ENCODE results near the gene CRYZL1.

The CRYZL1 gene

DNA sequence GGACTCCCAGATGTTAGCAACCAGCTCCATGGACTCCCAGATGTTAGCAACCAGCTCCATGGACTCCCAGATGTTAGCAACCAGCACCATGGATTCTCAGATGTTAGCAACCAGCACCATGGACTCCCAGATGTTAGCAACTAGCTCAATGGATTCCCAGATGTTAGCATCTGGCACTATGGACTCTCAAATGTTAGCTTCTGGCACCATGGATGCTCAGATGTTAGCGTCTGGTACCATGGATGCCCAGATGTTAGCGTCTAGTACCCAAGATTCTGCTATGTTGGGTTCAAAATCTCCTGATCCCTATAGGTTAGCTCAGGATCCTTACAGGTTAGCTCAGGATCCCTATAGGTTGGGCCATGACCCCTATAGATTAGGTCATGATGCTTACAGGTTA lies 89.9 kb downstream of the CRYZL1 start:
- intact Hi-C loops (cut with DNase I), result loop anchor here (10.0 kb wide), 1 partner anchor 53 kb away; no protein-coding TSS in a partner anchor

DNA sequence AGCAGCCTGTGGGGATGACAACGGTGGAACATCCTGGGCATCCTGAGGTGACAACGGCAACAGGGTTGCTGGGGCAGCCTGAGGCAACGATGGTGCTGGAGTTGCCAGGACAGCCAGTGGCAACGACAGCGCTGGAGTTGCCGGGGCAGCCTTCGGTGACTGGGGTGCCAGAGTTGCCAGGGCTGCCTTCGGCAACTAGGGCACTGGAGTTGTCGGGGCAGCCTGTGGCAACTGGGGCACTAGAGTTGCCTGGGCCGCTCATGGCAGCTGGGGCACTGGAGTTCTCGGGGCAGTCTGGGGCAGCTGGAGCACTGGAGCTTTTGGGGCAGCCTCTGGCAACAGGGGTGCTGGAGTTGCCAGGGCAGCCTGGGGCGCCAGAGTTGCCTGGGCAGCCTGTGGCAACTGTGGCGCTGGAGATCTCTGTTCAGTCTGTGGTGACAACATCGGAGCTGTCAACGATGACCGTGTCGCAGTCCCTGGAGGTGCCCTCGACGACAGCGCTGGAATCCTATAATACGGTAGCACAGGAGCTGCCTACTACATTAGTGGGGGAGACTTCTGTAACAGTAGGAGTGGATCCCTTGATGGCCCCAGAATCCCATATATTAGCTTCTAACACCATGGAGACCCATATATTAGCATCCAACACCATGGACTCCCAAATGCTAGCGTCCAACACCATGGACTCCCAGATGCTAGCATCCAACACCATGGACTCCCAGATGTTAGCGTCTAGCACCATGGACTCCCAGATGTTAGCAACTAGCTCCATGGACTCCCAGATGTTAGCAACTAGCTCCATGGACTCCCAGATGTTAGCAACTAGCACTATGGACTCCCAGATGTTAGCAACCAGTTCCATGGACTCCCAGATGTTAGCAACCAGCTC lies 90.5 kb downstream of the CRYZL1 start:
- DNase-seq, result no peak
- intact Hi-C loops (cut with DNase I), result loop anchor here (10.0 kb wide), 1 partner anchor 54 kb away; no protein-coding TSS in a partner anchor

More for the DNA sequence above, 89.9 kb downstream of the CRYZL1 start:
- DNase-seq, result no peak

DNA sequence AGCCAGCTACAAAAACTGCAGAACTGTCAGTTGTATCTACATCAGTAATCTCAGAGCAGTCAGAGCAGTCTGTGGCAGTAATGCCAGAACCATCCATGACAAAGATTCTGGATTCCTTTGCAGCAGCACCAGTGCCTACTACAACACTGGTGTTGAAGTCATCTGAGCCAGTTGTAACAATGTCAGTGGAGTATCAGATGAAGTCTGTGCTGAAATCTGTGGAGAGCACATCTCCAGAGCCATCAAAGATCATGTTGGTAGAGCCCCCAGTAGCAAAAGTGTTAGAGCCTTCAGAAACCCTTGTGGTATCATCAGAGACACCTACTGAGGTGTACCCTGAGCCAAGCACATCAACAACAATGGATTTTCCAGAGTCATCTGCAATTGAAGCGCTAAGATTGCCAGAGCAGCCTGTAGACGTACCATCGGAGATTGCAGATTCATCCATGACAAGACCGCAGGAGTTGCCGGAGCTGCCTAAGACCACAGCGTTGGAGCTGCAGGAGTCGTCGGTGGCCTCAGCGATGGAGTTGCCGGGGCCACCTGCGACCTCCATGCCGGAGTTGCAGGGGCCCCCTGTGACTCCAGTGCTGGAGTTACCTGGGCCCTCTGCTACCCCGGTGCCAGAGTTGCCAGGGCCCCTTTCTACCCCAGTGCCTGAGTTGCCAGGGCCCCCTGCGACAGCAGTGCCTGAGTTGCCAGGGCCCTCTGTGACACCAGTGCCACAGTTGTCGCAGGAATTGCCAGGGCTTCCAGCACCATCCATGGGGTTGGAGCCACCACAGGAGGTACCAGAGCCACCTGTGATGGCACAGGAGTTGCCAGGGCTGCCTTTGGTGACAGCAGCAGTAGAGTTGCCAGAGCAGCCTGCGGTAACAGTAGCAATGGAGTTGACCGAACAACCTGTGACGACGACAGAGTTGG lies 91.4 kb downstream of the CRYZL1 start:
- no peak for DNase-seq
- intact Hi-C loops (cut with DNase I), result loop anchor here (10.0 kb wide), 1 partner anchor 55 kb away; no protein-coding TSS in a partner anchor

DNA sequence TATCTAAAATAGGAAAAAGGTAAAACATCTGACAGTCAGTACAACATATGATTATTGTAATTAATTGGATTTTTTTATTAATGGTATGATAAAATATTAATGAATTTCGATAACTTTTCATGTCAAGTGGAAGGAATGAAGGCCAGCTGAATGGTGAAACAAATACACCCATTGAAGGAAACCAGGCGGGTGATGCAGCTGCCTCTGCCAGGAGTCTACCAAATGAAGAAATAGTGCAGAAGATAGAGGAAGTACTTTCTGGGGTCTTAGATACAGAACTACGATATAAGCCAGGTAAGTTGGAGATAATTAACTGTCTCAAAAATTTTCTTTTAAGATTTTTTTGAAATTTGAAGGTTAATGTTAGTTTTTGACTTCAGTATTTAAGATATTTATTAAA lies 95.5 kb downstream of the CRYZL1 start:
- no peak for DNase-seq
- intact Hi-C loops (cut with DNase I), result no loop called here

DNA sequence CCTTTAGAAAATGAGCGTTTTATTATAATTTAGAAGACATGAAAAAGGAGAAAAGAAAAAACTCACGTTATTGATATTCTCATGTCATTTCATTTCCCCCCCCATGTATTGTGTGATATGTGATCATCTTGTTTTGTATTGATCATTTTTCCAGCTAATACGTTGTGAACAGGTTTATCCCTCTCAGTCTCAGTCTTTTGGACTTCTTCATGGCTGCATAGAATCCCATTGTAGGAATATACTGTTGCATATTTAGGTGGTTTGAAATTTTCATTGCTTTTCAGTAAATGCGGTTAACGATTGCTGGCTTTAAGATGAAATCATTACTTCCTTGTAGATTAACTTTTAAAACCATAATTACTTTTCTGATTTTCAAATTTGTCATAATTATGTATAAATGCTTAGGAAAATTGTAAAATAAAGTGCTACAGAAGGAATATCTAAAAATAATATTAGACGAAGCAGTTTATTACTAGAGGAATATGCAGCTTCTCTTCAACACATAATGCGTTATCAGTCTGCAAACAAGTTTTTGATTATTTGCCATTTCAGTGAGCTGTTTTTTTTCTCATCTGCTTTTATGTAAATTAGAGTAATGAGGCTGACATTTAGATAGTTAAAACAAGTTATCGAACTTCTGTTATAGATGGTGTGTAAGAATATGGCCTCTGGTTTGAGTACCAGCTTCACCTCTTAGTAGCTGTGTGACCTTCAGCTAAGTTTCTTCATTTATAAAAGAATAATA lies 96.9 kb downstream of the CRYZL1 start:
- DNase-seq, result no peak
- intact Hi-C loops (cut with DNase I), result loop anchor here (5.0 kb wide), 2 partner anchors 62 to 98 kb away; partner anchors contain the start of genes CRYZL1 and ITSN1

DNA sequence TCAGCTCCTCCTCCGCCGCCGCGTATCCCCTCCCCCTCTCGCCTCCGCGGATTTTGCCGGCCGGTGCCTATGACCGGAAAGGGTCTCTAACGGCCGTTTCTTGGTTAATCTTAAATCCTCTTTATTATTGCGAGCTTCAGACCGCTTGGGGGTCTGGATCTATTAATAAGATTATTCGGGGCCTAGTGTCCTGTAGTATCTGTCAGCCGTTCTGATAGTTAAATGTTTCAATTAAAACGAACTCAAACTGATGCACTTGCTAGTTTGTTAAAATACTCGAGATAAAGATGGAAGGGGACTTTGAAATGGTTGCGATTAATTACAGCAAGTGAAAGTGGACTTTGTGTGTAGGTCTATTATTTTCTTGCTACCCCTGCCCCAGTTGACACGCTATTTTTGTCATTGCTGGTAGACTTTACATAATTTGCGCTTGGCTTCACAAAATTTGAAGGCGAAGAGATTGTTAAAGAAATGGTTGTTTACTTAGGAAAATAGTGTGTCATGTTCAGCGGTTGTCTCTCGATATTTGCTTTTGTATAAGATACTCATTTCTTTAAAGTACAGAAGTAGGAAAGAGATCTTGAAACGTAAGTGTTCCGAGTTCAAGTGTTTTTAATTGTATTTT lies 97.9 kb downstream of the CRYZL1 start:
- DNase-seq, result peak in 20 of 42 donors; percentile 22 to 80 (median 71)
- intact Hi-C loops (cut with DNase I), result loop anchor here (5.0 kb wide), 2 partner anchors 61 to 99 kb away; partner anchors contain the start of genes CRYZL1 and ITSN1

DNA sequence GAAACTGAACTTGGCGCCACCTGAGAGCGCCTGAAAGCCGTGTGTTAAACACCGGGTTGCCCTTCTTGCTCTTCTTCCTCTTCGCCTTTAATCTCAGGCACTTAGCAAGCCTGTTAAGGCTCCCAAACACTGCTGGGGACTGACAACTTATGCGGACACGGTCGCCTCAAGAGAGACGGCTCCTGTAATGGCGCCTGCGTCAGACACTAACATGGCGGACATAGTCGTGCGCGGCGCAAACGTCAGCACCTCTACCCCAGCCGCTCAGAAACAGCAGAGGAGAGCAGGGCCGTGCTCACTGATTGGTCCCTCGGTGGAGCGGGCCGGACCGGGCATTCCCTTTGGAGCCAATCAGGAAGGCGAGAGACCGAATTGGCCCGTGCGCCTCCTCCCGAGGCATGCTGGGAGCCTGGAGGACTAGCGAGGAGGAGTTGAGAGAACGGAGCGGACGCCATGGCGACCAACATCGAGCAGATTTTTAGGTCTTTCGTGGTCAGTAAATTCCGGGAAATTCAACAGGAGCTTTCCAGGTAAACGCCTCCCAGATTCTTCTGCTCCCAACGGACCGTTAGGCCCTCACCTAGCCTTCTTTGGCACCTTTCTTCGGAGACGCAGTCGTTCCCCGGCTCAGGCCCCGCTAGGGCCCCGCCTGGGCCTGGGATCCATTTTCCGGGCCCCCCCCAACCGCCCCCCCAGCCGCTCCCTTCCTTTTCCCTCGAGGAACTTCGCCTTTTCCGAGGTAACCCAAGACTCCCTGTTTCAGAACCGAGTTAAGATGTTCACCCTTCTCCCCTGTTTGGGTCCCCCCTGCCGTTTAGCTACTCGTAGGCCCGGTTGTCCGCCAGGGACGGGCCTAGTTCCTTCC lies 98.7 kb downstream of the CRYZL1 start, which contains the start of gene SON:
Gene SON, plus strand, starts transcription at position 399 of the 865 bp plus-strand sequence. Its CDS starts 55 bp downstream, at position 454.
- intact Hi-C loops (cut with DNase I), result loop anchor here (5.0 kb wide), 2 partner anchors 61 to 99 kb away; partner anchors contain the start of genes CRYZL1 and ITSN1
- DNase-seq, result peak; percentile 98 to 100 (median 100)

DNA sequence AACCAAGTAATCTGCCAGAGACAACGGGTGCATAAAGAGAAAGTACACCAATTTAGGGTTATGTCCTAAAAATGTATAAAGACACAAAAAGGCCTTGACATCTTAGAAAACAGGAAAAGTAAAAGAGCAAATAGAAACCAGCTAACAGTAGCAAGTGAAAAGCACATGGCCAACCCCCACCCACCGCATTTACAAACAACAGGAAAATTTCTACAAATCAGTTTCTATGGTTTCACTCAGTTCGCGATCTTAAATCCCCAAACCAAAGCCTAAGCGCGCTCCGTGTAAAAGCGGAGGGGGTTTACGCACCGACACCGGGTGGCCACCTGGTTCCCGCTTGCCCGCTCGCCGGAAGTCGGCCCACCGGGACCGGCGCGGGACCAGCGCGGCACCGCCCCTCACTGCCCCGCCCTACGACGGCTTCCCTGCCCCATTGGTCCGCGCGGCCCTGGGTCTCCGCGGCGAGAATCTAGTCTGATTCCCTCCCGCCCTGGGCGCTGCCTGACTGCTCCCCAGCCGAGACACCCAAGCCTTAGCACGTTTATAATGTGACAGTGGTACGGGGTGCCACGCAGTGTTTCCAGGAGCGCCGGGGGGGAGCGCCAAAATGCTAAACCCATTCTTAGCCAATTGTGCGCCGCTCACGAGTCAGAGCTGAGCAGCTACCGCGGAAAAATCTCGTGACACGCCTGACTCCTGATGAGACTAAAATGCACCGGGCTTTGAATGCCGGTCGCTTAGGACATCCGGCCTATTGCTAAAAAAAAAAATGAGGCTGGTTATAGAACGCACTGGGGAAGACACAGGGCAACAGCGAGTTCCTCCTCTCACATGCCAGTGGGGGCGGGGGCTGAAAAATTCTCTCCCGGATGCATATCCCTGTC lies 99.5 kb downstream of the CRYZL1 start, which contains the start of gene GART:
Gene GART, minus strand, starts transcription at position 362 of the 884 bp plus-strand sequence. CDS start 2,802 bp downstream, outside the sequence.
- DNase-seq, result peak; percentile 52 to 93 (median 84)
- intact Hi-C loops (cut with DNase I), result loop anchor here (5.0 kb wide), 2 partner anchors 60 to 100 kb away; partner anchors contain the start of genes CRYZL1 and ITSN1

DNA sequence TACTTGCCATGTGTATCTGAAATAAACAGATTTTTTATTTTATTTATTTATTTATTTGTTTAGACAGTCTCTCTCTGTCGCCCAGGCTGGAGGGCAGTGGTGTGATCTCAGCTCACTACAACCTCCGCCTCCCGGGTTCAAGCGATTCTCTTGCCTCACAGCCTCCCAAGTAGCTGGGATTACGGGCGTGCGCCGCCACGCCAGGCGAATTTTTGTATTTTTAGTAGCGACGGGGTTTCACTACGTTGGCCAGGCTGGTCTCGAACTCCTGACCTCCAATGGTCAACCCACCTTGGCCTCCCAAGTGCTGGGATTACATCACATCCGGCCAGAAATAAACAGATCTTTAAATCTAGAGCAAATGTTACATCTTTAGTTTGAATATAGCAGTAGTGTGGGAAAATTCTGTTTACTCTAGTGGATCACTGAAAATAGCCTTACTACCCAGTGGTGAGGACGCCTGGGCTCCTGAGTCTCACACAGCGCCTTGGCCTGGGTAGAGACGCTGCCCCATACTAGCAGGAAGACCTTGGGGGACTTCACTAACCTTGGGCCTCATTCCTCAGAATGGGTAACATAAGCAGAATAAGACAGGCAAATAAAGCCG lies 100.3 kb downstream of the CRYZL1 start:
- intact Hi-C loops (cut with DNase I), result loop anchor here (5.0 kb wide), 2 partner anchors 59 to 101 kb away; partner anchors contain the start of genes CRYZL1 and ITSN1
- DNase-seq, result no peak

DNA sequence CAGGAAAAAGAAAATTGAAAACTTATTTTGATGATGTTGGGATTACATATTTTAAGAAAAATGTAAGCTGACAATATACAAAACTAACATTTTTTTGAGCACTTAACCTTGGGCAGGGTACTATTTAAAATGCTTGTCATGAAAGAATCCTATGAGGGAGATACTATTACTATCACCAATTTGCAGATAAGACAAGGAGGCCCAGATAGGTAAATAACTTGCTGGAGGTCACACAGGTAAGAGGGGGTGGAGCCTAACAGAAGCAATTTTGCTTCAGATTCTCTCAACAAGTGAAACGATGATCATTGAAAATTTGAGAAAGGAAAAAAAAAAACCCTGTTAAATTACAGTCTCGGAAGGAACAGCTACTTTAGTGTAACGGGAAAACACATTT lies 100.8 kb downstream of the CRYZL1 start:
- intact Hi-C loops (cut with DNase I), result loop anchor here (5.0 kb wide), 2 partner anchors 58 to 102 kb away; partner anchors contain the start of genes CRYZL1 and ITSN1

DNA sequence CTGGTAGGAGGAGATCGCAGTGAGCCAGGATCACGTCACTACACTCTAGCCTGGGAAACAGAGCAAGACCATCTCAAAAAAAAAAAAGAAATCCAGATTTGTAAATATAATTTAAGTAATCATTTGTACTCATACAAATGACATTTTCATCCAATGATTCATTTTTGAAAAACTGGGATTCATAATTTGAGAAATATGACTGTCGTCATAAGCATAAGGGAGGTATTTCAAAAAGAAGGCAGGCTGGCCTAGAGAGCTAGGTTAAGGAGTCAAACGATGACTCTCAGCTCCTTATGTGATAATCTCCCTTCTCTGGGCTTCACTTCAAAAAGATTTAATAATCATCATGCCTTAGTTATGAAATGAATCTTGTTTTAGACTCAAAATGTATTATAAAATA lies 101.9 kb downstream of the CRYZL1 start:
- intact Hi-C loops (cut with DNase I), result loop anchor here (5.0 to 10.0 kb wide), 3 partner anchors 55 to 103 kb away; partner anchors contain the start of genes CRYZL1 and ITSN1
- DNase-seq, result no peak

More for the DNA sequence above, 100.8 kb downstream of the CRYZL1 start:
- no peak for DNase-seq
